Measurements from ENCODE around the gene PRKAG2.

DNA sequence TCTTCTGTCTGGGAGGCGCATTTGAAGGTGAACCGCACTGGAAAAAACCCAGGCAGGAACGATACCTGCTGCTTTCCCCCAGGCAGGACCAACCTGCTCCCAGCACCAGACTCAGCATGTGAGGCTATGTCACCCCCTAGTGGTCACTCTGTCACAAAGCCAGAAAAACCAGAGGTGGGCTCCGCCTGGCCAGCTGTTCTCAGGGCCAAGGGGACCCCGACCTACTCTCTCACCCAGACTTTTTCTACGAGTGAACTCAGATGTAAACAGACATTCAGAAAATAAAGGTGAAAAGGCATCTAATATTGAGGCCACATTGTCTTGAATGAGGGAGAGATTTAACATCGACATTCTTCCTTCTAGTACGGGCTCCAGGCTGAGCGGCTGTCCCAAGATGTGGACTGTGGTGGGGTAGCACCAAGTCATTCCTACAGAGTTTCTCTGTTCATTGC lies 117.3 kb downstream of the PRKAG2 start:
- no peak for TF ChIP-seq EP300 (IDR thresholded peaks at IDR 0.05; ENCODE audit: borderline replicate concordance)
- TF ChIP-seq TAF1 (IDR thresholded peaks at IDR 0.05; ENCODE audit: low read depth): no peak
- TF ChIP-seq FOXM1 (IDR thresholded peaks at IDR 0.05; ENCODE audit: borderline replicate concordance, low read depth): no peak
- TF ChIP-seq YY1 (IDR thresholded peaks at IDR 0.05; ENCODE audit: low read depth): no peak
- no peak for TF ChIP-seq CREB1 (IDR thresholded peaks at IDR 0.05; ENCODE audit: low read depth)
- no peak for TF ChIP-seq MAX (IDR thresholded peaks at IDR 0.05)
- no peak for TF ChIP-seq EGR1 (IDR thresholded peaks at IDR 0.05)
- no peak for TF ChIP-seq TCF12 (IDR thresholded peaks at IDR 0.05; ENCODE audit: low read depth)
- TF ChIP-seq, protein P1, sequence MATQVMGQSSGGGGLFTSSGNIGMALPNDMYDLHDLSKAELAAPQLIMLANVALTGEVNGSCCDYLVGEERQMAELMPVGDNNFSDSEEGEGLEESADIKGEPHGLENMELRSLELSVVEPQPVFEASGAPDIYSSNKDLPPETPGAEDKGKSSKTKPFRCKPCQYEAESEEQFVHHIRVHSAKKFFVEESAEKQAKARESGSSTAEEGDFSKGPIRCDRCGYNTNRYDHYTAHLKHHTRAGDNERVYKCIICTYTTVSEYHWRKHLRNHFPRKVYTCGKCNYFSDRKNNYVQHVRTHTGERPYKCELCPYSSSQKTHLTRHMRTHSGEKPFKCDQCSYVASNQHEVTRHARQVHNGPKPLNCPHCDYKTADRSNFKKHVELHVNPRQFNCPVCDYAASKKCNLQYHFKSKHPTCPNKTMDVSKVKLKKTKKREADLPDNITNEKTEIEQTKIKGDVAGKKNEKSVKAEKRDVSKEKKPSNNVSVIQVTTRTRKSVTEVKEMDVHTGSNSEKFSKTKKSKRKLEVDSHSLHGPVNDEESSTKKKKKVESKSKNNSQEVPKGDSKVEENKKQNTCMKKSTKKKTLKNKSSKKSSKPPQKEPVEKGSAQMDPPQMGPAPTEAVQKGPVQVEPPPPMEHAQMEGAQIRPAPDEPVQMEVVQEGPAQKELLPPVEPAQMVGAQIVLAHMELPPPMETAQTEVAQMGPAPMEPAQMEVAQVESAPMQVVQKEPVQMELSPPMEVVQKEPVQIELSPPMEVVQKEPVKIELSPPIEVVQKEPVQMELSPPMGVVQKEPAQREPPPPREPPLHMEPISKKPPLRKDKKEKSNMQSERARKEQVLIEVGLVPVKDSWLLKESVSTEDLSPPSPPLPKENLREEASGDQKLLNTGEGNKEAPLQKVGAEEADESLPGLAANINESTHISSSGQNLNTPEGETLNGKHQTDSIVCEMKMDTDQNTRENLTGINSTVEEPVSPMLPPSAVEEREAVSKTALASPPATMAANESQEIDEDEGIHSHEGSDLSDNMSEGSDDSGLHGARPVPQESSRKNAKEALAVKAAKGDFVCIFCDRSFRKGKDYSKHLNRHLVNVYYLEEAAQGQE (IDR thresholded peaks at IDR 0.05; ENCODE audit: low read depth): no peak
- no peak for TF ChIP-seq TEAD4 (IDR thresholded peaks at IDR 0.05)
- peak; percentile 99 for TF ChIP-seq RAD21 (IDR thresholded peaks at IDR 0.05; ENCODE audit: low read depth)
